Loucy (cell line): Measurements from ENCODE around the gene COL4A4.

Source experiments
- H2AFZ ChIP-seq: fragments of 200-600 bp; sonication (generic); 2 replicates; pipeline ENCODE4 v1.6.0; 2016; ENCODE audit warnings: antibody characterized with exemption, mild to moderate bottlenecking, low read length, moderate library complexity
- H3F3A ChIP-seq: fragments of 200-600 bp; 2 replicates; pipeline ENCODE4 v1.6.0; 2016; ENCODE audit warnings: antibody characterized with exemption, low read depth, mild to moderate bottlenecking
- H3K27me3 ChIP-seq: fragments of 200-600 bp; sonication (generic); 2 replicates; pipeline ENCODE4 v1.6.1; 2014; ENCODE audit warnings: low read length, mild to moderate bottlenecking; ENCODE audit not compliant: insufficient read depth, poor library complexity, severe bottlenecking
- H3K36me3 ChIP-seq: fragments of 200-600 bp; sonication (generic); 2 replicates; pipeline ENCODE4 v1.6.1; 2016; ENCODE audit warnings: low read length; ENCODE audit not compliant: insufficient read depth
- H3K4me1 ChIP-seq: fragments of 200-600 bp; sonication (generic); 2 replicates; pipeline ENCODE4 v1.5.1; 2014; ENCODE audit warnings: low read length, mild to moderate bottlenecking; ENCODE audit not compliant: insufficient read depth, poor library complexity, severe bottlenecking
- H3K4me2 ChIP-seq: fragments of 200-600 bp; sonication (generic); 2 replicates; pipeline ENCODE4 v1.6.0; 2014; ENCODE audit warnings: antibody characterized with exemption, low read length, low read depth, mild to moderate bottlenecking; ENCODE audit not compliant: poor library complexity, severe bottlenecking
- H3K4me3 ChIP-seq: fragments of 200-600 bp; sonication (generic); 2 replicates; pipeline ENCODE4 v1.5.1; 2014; ENCODE audit warnings: low read length, mild to moderate bottlenecking, mixed read lengths; ENCODE audit not compliant: poor library complexity, severe bottlenecking
- H3K79me2 ChIP-seq: fragments of 200-600 bp; sonication (generic); 2 replicates; pipeline ENCODE4 v1.6.1; 2014; ENCODE audit warnings: low read length; ENCODE audit not compliant: insufficient read depth
- H3K9ac ChIP-seq: fragments of 200-600 bp; sonication (generic); 2 replicates; pipeline ENCODE4 v1.6.0; 2014; ENCODE audit warnings: mild to moderate bottlenecking, low read depth, low read length, moderate library complexity; ENCODE audit not compliant: poor library complexity, severe bottlenecking
- H3K9me2 ChIP-seq: fragments of 200-600 bp; sonication (generic); replicated peaks from 2 replicates; pipeline ENCODE4 v1.6.1; 2016; ENCODE audit warnings: low read depth, low read length, mixed read lengths
- H3K9me3 ChIP-seq: fragments of 200-600 bp; sonication (generic); 2 replicates; pipeline ENCODE4 v1.6.1; 2014; ENCODE audit warnings: mild to moderate bottlenecking, antibody characterized with exemption, low read length, low read depth; ENCODE audit not compliant: insufficient read depth
- H4K20me1 ChIP-seq: fragments of 200-600 bp; sonication (generic); 2 replicates; pipeline ENCODE4 v1.6.0; 2014; ENCODE audit warnings: antibody characterized with exemption, low read length, mild to moderate bottlenecking; ENCODE audit not compliant: insufficient read depth, poor library complexity, severe bottlenecking
- CTCF ChIP-seq: fragments of 200-600 bp; sonication (generic); conservative IDR thresholded peaks from 2 replicates; pipeline ENCODE4 v1.5.1; 2014; ENCODE audit warnings: mild to moderate bottlenecking, antibody characterized with exemption, low read length
- EZH2phosphoT487 ChIP-seq: fragments of 200-600 bp; IDR thresholded peaks from 2 replicates; pipeline ENCODE4 v1.6.1; 2018; ENCODE audit warnings: antibody characterized with exemption, mild to moderate bottlenecking, moderate library complexity, borderline replicate concordance

COL4A4 gene

GRCh38 chr2:226984750-226985582 is 179.0 kb downstream of the COL4A4 start:
- Histone ChIP-seq H3K79me2 (no peaks in the 10 kb centered on the region), H2AFZ (no peak overlapping the region), H3K27me3 (no peaks in the 10 kb centered on the region), H4K20me1 (no peaks in the 10 kb centered on the region), H3F3A (no peaks in the 10 kb centered on the region), H3K9ac (peak overlapping the region; percentile 58), H3K36me3 (no peaks in the 10 kb centered on the region), H3K9me2 (no peaks in the 10 kb centered on the region), H3K4me3 (no peak overlapping the region), H3K4me1 (peaks cover 38% of the 10 kb centered on the region), H3K9me3 (no peaks in the 10 kb centered on the region), H3K4me2 (peak overlapping the region; percentile 22)
- TF ChIP-seq EZH2phosphoT487 (no peak), CTCF (peak; percentile 84)

GRCh38 chr2:226983895-226984749 is 179.9 kb downstream of the COL4A4 start:
- Histone ChIP-seq H3K27me3 (no peaks in the 10 kb centered on the region), H3F3A (no peaks in the 10 kb centered on the region), H3K9me3 (no peaks in the 10 kb centered on the region), H3K9ac (peak overlapping the region; percentile 58), H3K4me1 (peaks cover 40% of the 10 kb centered on the region), H2AFZ (no peak overlapping the region), H3K36me3 (no peaks in the 10 kb centered on the region), H3K9me2 (no peaks in the 10 kb centered on the region), H4K20me1 (no peaks in the 10 kb centered on the region), H3K79me2 (no peaks in the 10 kb centered on the region), H3K4me3 (no peak overlapping the region), H3K4me2 (peak overlapping the region; percentile 22)
- TF ChIP-seq CTCF (no peak), EZH2phosphoT487 (no peak)

GRCh38 chr2:226981791-226982326 is 182.1 kb downstream of the COL4A4 start:
- peaks cover 54% of the 10 kb centered on the region for H3K4me1 ChIP-seq
- H3K9me3 ChIP-seq = no peaks in the 10 kb centered on the region
- H3K9ac ChIP-seq = peak overlapping the region; percentile 4
- peak overlapping the region; percentile 11 for H3K4me2 ChIP-seq
- no peak overlapping the region for H2AFZ ChIP-seq
- H3F3A ChIP-seq = peaks cover 6% of the 10 kb centered on the region; the same call in 1 of the 2 replicates
- no peaks in the 10 kb centered on the region for H3K79me2 ChIP-seq
- no peak overlapping the region for H3K4me3 ChIP-seq
- no peak for TF ChIP-seq CTCF
- no peak for TF ChIP-seq EZH2phosphoT487
- no peaks in the 10 kb centered on the region for H3K27me3 ChIP-seq
- H3K9me2 ChIP-seq = no peaks in the 10 kb centered on the region
- no peaks in the 10 kb centered on the region for H3K36me3 ChIP-seq
- H4K20me1 ChIP-seq = no peaks in the 10 kb centered on the region
